Stimulated activated CD4-positive, alpha-beta T cell treated with anti-CD3 and anti-CD28 coated beads, Interleukin-4, amount 100 ng/mL, for 1 hour (primary cell): ENCODE measurements around the gene NUP214.
"Not testable (repeated sequence)": the region's sequence is repeated elsewhere in the genome, so short reads cannot be mapped to it uniquely, and the experiment has no call there.

Experiments
- DNase-seq: peaks from one replicate; pipeline ENCODE4 v3.0.0-alpha.2; 2020

NUP214 gene

GRCh38 chr9:131117762-131118145 lies 7.6 kb upstream of the NUP214 start:
- DNase-seq = no peak

DNA sequence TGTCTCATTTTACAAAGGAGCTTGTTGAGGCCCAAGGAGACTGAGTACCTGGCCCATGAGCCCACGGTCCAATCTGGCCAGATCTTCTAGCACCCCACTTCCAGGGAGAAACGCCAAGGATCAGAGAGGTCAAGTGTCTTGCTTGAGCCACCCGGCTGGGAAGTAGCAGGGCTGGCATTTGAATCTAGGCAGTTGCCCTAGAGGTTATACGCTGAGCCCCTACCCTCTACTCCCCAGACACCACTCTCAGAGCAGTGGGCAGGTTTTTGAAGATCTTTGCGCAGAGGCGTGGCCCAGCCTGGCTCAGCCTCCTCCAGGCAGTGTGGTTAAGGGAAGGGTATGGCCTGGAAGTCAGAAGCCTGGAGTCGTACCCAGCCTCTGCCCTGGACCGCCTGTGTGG lies 5.8 kb upstream of the NUP214 start:
- DNase-seq = no peak

DNA sequence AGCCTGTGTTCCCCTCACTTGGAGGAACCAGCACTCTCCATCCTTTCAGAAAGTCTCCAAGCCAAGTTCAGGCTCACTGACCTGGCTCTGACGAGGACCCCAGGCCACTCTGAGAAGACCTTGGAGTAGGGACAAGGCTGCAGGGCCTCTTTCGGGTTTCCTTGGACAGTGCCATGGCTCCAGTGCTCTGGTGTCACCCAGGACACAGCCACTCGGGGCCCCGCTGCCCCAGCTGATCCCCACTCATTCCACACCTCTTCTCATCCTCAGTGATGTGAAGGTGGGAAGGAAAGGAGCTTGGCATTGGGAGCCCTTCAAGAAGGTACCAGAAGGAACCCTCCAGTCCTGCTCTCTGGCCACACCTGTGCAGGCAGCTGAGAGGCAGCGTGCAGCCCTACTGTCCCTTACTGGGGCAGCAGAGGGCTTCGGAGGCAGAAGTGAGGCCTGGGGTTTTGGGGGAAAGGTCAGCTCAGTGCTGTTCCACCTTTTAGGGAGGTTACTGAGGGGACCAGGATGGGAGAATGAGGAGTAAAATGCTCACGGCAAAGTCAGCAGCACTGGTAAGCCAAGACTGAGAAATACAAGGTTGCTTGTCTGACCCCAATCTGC lies 4.7 kb upstream of the NUP214 start:
- no peak for DNase-seq

DNA sequence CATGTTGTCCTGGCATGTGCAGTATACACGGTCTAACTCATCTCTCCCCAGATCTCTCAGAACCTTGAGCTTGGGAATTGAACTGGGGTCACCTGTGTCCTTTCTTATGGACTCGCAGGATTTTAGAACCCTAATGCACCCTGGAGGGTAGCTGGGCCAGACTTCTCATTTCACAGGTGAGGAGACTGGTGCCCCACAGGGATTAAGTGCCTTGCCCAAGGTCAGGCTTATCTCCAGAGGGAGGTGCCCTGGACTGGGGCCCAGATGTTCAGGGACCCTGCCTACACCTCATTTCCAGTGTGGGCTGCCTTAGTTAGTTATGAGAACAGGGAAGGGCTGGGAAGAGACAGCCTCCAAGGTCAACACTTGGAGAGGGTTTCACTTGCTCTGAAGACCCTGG lies 4.0 kb upstream of the NUP214 start:
- no peak for DNase-seq

GRCh38 chr9:131122158-131122557 lies 3.2 kb upstream of the NUP214 start:
- DNase-seq = no peak

DNA sequence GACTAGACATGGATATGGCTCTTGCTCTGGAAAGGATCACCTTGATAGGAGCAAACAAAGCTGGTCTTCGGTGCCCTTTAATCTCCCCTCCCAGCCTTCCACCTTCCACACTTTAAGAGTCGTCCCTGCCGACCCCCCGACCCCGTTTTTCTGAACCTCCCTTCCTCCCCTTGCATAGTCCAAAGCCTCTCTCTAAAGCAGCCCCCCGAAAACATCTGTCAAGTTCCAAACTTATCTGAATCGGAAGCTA lies 423 bp upstream of the NUP214 start:
- DNase-seq = no peak

DNA sequence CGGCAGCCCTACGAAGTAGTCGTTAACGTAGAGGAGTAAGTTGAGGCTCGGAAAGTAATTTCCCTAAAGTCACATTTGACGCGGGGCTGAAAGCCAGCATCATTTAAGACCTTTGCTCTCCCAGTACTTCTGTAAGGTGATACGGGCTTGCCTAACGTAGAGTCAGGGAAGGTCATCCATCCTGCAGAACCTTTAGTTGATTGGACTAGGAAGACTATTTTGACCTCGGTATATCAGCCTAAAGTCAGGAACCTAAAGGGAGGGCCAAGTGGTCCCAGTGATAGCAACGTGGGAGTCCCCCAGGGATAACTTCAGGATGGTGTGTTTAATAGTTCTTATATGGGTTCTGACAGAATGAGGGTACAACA lies 657 bp downstream of the NUP214 start:
- no peak for DNase-seq

DNA sequence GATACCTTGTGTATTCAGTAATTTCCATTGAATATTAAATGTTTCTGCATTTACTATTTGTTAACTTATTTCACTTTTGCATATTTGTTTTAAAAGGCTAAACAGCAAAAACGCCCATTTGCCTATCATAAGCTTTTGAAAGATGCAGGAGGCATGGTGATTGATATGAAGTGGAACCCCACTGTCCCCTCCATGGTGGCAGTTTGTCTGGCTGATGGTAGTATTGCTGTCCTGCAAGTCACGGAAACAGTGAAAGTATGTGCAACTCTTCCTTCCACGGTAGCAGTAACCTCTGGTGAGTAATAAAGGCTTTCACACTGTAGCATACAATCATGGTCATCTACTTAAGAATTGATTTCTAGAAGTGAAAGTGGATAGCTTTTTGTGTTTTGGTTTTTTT lies 3.8 kb downstream of the NUP214 start:
- DNase-seq = no peak

DNA sequence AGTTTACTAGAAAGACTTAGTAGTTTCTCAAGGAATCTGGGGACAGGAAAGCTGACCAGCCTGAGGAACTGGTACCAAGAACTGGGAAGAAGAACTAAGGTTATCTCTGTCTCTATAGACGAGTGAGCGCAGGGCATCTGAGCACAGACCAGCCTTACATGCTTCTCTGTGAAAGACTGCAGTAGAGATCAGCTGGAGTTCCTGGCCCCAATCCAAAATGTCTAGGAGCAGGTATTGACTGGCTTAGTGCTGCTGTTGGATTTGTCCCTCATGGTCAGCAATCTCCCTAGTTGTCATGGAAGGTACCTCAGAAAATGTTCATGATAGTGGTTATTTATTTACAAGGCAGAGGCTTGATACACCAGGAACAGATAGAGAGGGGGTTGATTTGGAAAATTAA lies 13.3 kb downstream of the NUP214 start:
- no peak for DNase-seq

DNA sequence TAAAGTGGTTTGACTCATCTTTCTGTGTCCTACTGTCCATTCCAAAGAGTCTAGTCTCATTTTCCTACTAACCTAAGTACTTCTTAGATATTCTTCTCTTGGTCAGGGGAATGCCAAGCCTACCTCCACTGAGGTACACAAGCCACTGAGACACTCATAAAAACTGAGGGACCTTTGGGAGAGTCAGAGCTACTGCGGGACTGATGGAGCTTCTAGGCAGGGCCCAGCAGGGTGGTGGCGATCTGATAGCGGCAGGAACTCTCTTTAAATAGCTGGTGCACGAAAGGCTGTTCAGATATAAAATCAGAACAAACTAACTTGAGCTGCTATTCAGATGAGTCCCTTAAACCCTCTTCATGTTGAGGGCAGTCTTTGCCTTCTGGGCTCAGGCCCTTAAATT lies 14.7 kb downstream of the NUP214 start:
- no peak for DNase-seq

GRCh38 chr9:131140550-131140949 lies 15.2 kb downstream of the NUP214 start:
- DNase-seq = no peak

- no peak for DNase-seq
Observed at GRCh38 chr9:131142160-131142559, 16.8 kb downstream of the NUP214 start.

DNA sequence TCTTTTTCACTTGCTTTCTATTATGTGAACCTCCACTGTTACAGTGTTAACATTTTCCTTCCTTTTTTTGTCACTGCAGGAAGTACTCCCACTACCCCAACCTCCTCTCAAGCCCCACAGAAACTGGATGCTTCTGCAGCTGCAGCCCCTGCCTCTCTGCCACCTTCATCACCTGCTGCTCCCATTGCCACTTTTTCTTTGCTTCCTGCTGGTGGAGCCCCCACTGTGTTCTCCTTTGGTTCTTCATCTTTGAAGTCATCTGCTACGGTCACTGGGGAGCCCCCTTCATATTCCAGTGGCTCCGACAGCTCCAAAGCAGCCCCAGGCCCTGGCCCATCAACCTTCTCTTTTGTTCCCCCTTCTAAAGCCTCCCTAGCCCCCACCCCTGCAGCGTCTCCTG lies 18.8 kb downstream of the NUP214 start:
- DNase-seq = no peak

GRCh38 chr9:131145245-131145644 lies 19.9 kb downstream of the NUP214 start:
- no peak for DNase-seq

- no peak for DNase-seq
Observed at GRCh38 chr9:131146186-131146585, 20.8 kb downstream of the NUP214 start.

GRCh38 chr9:131148276-131148675 lies 22.9 kb downstream of the NUP214 start:
- DNase-seq = no peak

DNA sequence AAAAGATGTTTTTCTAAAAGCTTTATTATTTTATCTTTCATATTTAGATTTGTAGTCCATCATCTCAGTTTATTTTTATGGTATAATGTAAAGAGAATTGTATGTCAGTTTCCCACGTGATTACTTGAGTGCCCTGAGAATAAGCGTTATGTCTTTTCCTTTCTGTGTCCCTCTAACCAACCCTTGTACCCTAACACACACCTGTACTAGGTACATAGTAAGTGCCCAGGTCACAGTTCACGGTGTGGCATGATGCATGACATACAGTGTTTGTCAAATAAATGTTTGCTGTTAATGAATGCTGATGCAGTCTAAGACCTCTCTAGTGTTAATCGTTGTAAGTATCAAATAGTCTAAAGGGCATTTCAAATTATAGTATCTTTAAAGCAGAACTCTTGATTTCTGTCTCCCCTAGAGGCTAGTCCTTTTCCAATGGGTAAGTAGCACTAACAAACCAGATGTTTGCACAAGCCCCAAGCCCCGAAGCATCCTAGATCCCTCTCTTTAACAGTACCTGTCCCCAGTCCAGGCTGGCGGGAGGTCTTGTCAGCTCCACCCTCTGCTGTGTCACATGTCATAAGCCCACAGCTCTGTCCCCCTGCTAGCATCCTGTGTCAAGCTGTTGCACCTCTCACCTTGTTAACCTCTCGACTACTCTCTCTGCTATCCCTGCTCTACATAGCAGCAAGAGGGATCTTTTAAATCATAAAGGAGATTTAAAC lies 23.7 kb downstream of the NUP214 start:
- no peak for DNase-seq

DNA sequence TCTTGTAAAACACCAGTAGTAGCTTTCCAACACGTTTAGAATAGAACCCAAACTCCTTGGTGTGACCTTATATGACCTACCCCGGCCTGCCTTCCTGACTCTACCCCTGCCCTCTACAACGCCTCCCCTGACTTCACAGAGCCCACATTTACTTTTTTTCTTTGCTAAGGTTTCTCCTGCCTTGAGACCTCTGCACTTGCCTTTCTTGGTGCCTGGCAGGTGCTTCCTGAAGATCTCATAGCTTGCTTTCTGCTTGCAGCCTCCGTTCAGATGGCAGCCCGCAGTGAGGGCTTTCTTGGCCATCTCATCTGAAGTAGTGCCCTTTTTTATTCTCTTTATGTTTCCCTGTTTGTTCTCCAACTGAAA lies 24.3 kb downstream of the NUP214 start:
- DNase-seq = no peak

DNA sequence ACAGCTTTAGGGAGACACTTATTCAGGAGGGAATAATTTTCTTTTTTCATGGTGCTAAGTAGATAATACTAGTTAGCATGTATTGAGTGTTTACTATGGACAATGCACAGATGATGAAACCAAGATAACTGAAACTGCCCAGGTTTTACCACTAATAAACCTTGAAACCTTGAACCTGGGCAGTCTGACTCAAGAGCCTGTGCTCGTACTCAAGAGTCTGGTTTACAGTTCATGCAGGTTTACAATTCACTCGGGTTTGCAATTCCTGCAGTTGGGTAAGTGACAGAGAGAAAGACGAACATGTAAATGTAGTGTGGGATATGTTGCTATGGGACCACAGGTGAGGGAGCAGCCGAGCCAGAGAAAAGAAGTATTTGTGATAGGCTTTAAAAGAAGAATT lies 28.2 kb downstream of the NUP214 start:
- DNase-seq = no peak

GRCh38 chr9:131158673-131159072 lies 33.3 kb downstream of the NUP214 start:
- not testable (repeated sequence) for DNase-seq

GRCh38 chr9:131160416-131161112 lies 35.2 kb downstream of the NUP214 start:
- no peak for DNase-seq

GRCh38 chr9:131161585-131161984 lies 36.2 kb downstream of the NUP214 start:
- no peak for DNase-seq

GRCh38 chr9:131162886-131163285 lies 37.5 kb downstream of the NUP214 start:
- no peak for DNase-seq

- no peak for DNase-seq
Observed at GRCh38 chr9:131165523-131165922, 40.1 kb downstream of the NUP214 start.

- DNase-seq = no peak
Observed at GRCh38 chr9:131167146-131167692, 41.8 kb downstream of the NUP214 start.
